ENCODE data around the gene NPAS3.

NPAS3 gene

DNA sequence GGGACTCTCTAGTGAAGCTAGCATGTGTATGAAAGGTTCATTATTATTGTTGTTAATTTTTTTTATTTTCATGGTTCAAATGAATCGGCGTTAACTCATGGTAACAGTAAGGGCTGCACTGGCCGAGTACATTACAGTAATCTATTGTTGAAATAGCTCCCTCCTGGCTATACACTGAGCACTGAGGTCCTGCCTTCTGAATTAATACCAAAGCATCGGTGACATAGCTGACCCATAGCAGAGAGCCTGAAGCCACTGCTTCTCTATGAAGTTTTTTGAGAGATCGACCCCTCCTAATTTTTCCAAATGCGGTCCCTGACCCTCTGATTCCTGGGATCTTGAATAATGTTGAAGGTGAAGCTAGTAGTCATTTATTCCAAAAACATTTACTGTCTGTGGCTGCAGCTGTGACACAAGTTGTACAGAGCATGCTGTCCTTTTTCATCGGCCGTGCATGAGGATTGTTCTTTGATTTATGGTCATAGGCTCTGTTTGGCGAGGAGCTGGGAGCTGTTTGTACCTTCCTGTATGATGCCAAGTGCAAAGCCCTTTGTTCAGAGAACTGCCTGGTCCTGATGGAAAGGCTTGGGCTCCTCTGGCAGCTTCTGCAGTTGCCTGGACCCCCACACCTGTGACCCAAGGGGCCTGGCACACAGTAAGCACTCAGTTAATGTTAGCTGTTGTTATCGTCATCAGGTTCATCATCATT lies 525.7 kb downstream of the NPAS3 start:
- no peak for DNase-seq (ENCODE audit: low read depth in 2 of 3, low spot score in 2 of 3)

DNA sequence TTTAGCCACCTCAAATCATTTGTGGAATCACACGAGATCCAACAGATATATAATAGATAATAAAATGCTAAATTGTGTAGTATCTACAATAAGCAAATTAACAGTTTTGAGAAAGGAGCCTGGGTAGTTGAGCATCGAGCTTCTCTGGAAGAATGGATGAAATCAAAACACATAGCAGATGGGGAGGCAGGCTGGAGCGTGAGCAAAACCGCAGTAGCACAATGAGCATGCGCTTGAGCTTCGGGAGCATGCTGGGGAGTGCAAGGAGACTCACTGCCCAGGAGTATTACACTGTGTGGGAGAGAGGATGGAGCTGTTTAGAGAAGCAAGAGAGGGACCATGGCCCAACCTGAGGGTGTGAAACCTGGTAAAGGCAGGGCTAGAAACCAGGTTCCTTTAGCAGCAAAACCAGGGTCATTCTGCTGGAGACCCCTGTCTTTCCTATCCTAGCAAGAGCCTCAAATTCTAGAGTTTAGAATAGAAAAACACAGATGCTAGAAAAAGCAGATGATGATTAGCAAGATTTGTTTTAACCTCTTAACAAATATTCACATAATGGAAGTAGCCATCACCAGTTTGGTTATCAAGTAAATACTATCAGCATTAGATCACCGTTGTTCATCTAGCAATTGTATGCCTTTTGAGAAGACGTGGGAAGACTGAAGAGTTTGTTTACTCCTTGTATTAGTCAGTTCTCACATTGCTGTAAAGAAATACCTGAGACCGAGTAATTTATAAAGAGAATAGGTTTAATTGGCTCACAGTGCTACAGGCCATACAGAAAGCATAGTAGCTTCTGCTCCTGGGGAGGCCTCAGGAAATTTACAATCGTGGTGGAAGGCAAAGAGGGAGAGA lies 527.4 kb downstream of the NPAS3 start:
- no peak for DNase-seq (ENCODE audit: low read depth in 2 of 3, low spot score in 2 of 3)

DNA sequence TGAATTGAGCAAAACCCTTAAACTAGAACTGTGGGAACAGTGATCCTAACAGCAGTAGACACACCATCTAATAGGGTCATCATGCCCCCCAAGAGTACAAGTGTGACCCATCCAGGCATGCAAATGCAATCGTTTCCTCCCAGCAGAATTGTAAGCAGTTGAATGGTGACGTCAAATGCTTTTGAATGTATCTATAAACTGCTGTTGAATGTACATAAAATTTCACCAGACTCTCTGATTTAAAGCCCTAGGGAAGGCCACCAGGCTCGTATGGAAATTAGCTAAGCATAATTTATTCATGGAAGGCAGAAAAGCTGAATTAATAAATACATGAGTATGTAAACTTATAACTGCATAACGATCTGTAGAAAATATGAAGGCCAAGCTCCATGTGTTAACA lies 529.3 kb downstream of the NPAS3 start:
- DNase-seq (ENCODE audit: low read depth in 2 of 3, low spot score in 2 of 3) = no peak

DNA sequence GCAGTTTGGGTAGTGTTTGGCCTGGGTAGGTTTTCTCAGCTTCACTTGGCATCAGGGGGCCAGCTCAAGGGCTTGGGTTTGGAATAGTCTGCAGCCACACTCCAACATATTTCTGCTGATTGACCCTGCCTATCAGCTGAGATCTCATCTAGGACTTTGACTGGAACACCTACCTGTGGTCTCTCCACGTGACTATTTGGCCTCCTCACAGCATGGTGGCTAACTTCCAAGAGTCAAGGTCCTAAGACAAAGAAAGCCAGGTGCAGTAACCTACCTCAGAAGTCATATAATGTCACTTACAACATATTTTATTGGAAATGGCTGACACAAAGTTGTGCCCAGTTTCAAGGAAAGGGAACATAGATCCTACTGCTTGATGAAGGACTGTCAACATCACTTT lies 531.2 kb downstream of the NPAS3 start:
- no peak for DNase-seq (ENCODE audit: low read depth in 2 of 3, low spot score in 2 of 3)

DNA sequence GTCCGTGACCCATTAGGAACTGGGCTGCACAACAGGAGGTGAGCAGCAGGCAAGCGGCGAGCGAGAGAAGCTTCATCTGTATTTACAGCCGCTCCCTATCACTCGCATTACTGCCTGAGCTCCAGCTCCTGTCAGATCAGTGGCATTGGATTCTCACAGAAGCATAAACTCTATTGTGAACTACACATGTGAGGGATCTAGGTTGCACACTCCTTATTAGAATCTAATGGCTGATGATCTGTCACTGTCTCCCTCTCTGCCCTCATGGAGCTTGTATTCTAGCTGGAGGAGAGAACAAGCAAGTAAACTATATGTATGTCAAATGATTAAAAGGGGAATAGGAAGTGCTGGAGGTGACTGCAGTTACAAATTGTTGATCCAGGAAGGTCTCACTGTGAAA lies 533.1 kb downstream of the NPAS3 start:
- DNase-seq (ENCODE audit: low read depth in 2 of 3, low spot score in 2 of 3) = no peak

DNA sequence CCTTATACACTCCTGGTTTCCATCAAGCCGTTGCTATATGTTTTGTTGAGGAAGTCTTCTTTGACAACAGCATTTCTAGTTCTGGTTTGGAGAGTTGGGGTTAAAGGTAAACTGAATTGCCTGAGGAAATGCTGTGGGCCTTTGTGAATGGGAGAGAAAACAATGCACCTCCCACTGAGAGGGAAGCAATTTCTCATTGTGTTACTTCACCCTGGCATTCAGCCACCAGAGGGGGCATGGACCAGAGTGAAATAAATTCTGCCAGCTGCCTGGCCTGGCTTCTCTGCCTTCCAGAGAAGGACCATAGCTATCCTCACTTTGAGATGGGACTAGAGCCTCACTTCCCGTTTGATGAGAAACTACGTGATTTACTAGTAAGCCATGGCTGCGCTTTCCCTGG lies 536.9 kb downstream of the NPAS3 start:
- no peak for DNase-seq (ENCODE audit: low read depth in 2 of 3, low spot score in 2 of 3)

DNA sequence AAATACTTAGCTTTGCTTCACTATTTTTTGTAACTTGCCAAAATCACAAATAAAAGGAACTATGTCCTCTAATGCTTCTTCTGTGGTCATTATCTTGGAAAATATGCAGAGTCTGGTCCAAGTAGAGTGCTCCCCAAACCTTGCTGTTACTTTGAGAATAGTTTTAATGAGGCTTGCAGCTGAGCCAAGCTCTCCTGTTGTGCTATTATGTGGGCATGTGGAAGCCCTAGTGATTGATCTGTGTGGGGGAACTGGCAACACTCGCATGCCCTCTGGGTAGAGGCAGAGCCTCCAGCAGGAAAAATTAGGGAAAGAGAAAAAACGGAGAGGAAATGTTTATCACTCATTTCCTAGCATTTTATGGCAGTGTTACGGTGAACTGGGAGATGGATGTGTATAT lies 539.1 kb downstream of the NPAS3 start:
- no peak for DNase-seq (ENCODE audit: low read depth in 2 of 3, low spot score in 2 of 3)

DNA sequence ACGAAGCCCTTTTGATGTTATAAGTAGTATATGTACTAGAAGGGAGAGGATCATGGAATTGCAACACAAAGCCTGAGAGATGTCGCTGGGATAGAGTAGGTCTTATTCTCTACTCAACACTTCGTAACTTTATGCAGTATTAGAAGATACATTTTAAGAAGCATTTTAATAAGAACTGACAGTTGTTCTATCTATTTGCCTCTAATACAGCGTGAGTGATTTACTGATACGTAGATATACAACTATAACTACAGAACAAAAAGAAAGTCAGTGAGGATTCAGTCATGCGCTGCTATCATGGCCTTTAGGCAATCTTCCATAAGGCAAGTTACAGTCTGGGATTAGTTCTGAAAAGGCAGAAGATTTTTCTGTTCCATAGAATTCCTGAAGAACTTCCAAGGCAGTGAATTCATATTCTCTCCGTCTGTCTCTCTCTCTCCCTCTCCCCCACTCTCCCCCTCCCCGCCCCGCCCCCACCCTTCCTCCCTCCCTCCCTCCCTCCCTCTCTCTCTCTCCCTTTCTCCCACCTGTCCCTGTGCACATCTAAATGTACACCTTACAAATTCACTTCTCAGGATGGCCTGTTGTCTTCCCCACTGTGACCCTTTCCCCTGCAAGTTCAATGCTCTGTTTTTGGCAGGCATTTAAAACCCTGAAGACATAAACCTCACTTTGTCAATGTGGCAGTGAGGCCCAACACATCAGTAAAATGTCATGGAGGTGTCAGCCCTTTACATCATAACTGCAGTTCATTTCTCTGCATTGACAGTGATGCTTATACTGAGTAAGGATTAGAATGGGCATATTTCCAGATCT lies 541.6 kb downstream of the NPAS3 start:
- DNase-seq (ENCODE audit: low read depth in 2 of 3, low spot score in 2 of 3) = no peak

DNA sequence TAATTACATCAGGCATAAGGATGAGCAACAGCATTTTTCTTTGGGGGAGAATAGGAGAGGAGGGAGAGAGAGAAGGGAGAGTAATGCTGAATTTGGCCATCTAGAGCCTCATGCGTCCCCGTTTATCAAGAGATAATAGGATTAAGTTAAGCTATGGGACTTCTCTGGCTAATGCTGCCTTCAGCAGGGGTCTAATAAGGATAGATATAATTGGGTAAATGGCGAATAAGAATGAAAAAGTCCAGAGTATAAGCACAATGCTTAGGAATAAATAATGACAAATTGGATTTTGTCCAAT lies 542.2 kb downstream of the NPAS3 start:
- no peak for DNase-seq (ENCODE audit: low read depth in 2 of 3, low spot score in 2 of 3)

DNA sequence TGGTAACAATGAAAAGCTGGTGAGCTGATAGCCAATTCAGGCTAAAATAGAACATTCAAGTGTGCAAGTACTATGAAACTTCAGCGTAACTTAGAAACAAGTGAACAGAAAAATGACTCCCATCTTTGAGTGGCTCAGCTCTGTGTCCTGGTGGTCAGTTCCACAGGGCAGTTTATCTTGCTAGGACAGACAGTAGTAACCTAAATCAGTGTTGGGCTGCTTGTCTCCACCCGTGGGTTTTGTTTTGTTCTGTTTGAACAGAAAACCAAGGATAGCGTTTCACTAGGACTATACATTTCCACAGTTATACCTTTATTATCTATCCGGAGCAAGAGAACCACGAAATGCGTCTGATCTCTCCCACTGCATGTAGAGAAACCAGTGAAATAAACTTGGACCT lies 544.4 kb downstream of the NPAS3 start:
- no peak for DNase-seq (ENCODE audit: low read depth in 2 of 3, low spot score in 2 of 3)

DNA sequence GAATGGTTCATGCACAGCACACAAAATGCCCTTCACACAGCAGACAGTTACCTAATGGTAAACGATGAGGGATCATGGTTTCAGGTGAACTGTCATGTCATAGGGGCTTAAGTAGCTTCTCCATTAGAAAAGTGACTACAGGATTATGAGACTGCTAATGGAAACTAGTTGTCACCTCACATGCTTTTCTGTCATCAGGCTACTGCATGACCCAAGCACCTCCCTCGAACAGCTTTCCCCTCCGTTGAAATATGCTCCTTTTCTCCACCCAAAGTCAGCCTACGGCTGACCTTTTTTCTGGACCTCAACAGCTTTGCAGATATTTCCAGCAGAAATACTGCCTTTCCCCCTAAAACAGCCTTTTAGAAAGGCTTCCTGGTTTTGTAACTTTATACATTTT lies 544.9 kb downstream of the NPAS3 start:
- no peak for DNase-seq (ENCODE audit: low read depth in 2 of 3, low spot score in 2 of 3)

DNA sequence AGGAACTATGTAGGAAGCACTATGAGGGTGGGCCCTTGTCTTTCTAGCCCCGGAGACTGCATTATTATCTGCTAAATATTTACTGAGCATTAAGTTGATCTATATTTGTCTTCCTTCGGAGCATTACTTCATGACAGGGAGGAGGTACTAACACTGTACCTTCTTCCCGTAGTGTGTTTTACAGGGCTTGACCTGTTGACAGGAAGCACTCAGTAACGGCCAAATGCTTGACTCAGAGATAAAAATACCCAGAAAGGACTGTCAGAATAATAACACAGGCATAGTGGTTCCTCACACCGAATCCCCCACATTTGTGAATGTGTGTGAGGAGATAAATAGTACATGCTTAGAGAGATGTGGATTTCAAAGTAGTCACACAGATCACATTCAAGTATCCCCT lies 545.6 kb downstream of the NPAS3 start:
- no peak for DNase-seq (ENCODE audit: low read depth in 2 of 3, low spot score in 2 of 3)

DNA sequence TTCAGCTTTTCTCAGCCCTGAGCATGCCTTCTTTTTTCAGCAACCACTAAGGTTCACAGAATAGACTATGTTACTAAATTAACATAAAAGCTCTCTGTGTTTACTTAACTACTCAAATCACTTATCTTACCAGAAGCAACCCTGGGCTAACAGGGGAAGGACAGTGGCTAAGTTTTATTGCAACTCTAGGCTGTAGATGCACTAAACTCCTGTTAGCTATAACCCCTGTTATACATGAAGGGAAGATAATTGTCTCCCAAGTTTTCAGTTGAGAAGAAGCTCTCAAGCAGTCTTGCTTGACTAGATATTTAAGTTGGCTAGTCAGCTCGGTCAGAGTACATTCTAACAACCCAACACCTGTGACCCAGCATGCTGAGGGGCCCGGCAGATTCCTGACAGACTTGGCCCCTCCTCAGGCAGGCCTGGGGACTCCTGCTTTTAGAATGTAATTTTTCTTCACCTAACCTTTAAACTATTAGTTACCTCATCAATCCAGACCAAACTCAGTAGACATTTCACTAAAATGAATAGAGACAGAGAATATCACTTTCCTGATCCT lies 547.7 kb downstream of the NPAS3 start:
- no peak for DNase-seq (ENCODE audit: low read depth in 2 of 3, low spot score in 2 of 3)

DNA sequence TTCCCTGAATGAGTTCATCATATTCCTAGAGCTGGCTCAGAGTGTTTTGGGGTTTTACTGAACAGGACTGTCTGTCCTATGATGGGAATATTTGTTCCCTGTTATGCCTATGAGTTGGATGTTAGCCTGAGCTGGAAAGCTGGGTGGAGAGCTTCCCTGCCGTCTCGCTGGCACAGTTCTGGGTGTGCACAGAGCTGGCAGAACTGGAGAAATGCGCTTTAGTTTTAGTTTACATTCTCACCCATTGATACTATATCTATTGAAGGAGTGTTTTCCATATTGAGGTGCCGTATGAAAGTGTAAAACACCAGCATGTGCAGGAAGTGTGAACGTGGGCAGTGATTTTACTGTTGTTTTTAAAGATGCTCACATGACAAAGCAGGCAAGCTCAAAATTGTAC lies 549.9 kb downstream of the NPAS3 start:
- DNase-seq (ENCODE audit: low read depth in 2 of 3, low spot score in 2 of 3) = no peak

DNA sequence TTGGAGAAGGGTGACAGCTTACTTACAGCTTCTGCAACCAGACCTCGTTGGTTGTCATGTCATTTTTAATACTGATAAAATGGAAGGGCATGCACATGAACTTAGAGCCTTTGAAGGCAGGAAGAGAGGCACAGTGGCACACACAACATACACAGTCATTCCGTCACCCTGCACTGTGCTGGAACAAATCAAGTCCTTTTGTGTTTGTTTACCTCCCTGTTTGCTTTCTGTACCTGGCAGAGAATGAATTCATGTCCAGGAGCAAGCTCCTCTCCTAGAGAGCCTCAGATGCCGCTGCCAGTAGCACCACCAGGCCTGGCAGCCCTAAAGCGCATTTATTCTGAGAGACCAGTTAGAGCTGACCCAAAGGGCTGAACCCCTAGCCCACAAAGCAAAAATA lies 551.9 kb downstream of the NPAS3 start:
- DNase-seq (ENCODE audit: low read depth in 2 of 3, low spot score in 2 of 3) = no peak

DNA sequence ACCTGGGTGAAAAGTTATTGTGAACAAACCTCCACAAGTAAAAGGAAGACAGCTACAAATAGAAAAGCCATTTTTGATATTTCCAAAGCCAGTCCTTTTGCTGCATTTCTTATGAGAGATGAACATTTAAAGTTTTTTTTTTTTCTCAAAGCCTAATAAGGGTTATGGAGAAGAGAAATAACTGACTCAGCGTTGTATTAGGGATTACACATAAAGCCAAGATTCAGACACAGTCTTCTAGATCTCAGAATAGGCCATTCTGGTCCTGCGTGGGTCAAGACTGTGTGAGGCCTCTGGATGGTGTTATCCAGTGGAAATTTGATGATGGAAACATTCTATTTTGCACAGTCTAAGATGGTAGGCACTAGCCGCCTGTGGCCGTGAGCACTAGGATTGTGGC lies 552.4 kb downstream of the NPAS3 start:
- DNase-seq (ENCODE audit: low read depth in 2 of 3, low spot score in 2 of 3) = no peak

DNA sequence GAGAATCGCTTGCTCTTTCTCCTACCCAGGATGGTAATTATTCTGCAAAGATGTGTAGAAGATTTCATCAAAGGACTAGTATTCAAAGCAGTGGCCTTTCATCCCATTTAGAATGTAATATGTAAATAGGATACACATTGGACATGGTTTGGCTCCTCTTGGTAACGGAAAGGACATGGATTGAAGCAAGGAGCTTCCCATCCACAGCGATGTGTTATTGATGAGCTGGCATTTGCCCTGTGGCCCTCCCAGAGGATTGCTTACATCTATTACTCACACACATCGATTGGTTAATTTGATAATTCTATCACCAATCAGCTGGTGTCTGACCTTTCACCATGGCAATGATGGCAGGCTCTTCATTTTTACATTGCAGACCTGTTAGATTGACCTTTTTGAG lies 553.8 kb downstream of the NPAS3 start:
- no peak for DNase-seq (ENCODE audit: low read depth in 2 of 3, low spot score in 2 of 3)

DNA sequence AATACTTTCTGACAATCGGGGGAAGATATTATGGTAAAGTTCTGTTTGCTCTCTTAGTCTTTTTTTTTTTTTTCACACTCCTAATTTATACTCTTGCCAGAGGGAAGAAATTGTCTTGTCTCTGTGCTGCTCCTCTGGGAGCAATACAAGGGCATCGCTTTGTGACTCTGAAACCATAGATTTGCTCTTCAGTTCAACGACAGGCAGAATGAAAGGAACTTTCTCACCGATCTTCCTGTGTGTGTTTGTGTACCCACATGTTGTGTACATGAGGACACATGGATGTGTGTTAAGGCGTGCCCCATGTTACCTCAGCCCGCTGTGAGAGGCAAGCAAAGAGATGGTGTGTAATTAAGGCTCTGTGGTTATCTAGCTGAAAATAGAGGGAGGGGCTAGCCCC lies 554.6 kb downstream of the NPAS3 start:
- DNase-seq (ENCODE audit: low read depth in 2 of 3, low spot score in 2 of 3) = no peak

DNA sequence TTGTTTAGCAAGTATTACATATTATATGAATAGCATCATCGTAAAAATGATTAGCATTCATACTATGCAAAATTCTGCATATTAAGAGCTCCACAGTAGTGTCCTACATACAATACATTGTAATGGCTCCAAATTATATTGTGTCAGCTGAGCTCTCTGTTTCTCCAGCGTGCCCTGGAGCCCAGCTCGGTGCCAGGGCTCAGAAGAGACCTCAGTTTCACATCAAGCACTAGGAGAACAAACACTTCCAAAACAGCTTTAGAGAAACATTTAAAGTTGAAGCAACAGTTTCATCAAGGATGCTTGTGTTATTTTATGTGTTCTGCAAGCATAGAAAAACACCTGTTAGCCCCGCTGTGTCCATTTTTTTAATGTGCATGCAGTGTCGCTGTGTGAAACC lies 555.3 kb downstream of the NPAS3 start:
- no peak for DNase-seq (ENCODE audit: low read depth in 2 of 3, low spot score in 2 of 3)

DNA sequence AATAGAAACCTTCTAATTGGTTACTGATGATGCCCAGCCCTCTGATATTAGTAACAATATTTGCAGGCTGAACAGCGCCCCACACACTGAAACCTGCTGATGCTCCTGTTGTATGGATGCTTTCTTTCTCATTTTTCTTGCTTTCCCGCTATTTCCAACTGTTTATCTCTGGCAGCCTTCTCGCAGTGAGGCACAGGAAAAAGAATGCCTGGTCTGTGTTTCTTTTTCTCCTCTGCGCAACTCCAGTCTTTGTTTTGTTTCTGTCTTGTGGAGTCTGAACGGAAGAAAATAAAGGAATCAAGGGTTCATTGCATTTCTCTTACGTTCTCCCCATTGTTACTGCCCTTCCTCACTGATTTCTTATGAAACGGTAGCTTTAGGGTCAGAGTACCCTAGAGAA lies 561.0 kb downstream of the NPAS3 start:
- no peak for DNase-seq (ENCODE audit: low read depth in 2 of 3, low spot score in 2 of 3)

DNA sequence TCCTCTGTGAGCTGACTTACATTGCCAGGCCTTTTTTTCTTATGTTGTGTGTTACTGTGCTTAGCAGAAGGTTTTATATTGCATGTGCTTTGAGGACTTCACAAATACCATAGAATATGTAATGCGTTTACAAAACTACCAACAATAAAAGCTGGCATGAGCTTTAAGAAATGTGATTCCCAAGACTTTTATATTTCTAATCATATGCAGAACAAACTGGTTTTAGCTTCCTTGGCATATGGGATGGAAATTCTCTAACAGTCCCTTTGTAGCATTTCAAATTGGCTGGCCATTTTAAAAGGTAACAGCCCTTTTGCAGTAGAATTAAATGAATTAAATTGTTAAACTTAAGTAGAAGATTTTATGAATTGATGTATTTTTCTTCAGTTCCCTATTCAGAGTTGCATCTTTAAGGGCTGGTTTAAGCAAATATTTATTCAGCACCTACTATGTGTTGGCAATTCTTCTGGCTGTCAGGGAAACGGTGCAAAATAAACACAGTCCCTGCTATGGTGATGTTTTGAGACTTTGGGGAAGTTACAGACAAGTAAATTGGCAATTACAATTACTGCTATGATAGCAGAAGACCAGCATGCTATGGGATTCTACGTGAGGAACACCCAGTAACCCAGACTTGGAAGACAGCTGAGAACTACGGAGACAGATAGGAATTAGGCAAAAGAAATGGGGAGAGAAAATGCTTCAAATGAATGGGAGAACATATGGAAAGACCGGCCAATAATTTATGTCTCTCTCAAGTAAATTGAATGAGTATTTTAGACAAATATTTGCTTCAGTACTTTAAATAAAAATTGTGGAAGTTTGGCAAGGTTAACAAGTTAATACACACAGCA lies 565.8 kb downstream of the NPAS3 start:
- no peak for DNase-seq (ENCODE audit: low read depth in 2 of 3, low spot score in 2 of 3)

All from activated CD8-positive, alpha-beta memory T cell treated with anti-CD3 and anti-CD28 coated beads for 48 hours (primary cell).